ENCODE results near the gene ITPR1.

DNA sequence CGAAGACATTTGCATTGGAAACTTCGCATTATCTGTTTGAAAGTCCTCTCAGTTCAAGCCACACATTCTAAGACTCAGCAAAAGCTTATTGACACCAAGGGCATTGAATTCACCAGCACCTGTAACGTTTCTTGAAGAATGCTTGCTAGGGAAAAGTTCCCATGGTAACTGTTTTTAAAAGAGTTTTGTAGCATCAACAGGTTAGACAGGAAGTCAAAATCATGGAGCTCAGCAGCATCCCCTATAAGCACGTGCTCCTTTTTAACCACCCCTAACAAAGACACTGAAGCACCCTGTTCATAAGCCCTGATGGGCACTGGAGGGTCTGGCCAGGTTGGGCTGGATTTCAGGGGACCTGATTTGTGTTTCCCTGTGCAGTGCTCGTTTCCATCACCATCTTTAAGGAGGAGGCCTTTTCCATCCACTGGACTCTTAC, 256.4 kb downstream of the ITPR1 start:
- TF ChIP-seq ZNF274 (IDR thresholded peaks at IDR 0.05; ENCODE audit: low read depth, low read length) (no peak), YY1 (IDR thresholded peaks at IDR 0.05; ENCODE audit: insufficient read depth, insufficient read length) (no peak)
